ENCODE measurements around the gene DNAJB5. TPM values are rescaled to one million over a fixed set of nuclear protein-coding genes. Genes with fewer than 3 reads are reported as not detected.

Gene DNAJB5
- total and polyA plus RNA-seq, 2 experiments from 2014 or later, result 20.3 to 37.4 TPM

DNA sequence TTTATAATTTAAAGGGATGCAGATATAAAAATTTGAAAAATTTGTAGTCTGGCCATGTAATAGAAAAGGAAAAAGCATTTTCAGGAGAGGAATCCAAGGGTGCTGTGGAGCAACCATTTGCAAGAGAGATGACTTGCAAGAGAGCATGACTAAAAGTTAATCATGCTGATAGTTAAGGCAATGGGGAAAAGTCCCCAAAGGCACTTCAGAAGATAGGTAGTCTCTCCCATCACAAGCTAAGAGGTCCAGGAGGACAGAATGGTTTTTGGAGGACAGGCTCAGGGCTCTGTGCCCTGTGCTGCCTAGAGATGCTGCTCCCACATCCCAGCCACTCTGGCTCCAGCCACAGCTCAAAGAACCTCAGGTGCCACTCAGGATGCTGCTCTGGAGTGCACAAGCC lies 38.8 kb downstream of the DNAJB5 start:
- H3K9me2 ChIP-seq (ENCODE audit: insufficient read depth), result no peaks in the 10 kb centered on the region
- peak overlapping the region; percentile 2; the same call in 1 of the 2 replicates for H3K4me3 ChIP-seq
- peaks cover 62% of the 10 kb centered on the region for H3K36me3 Mint-ChIP-seq (ENCODE audit: low read depth)
- no peaks in the 10 kb centered on the region for H3K79me2 ChIP-seq (replicated peaks; ENCODE audit: insufficient read depth)
- no peaks in the 10 kb centered on the region for H3F3A ChIP-seq (replicated peaks; ENCODE audit: low read depth)
- H3K4me2 ChIP-seq, result no peak overlapping the region
- H3K36me3 ChIP-seq (ENCODE audit: insufficient read depth), result no peaks in the 10 kb centered on the region
- peaks cover 7% of the 10 kb centered on the region for H3K27me3 Mint-ChIP-seq (ENCODE audit: insufficient read depth, low read depth, poor library complexity)
- no peak overlapping the region for H3K4me3 Mint-ChIP-seq
- H3K27ac ChIP-seq (ENCODE audit: low read depth), result peak overlapping the region; percentile 85
- H3K27me3 ChIP-seq (ENCODE audit: insufficient read depth), result no peaks in the 10 kb centered on the region
- DNase-seq (ENCODE audit: low spot score) (no peak), ATAC-seq (no peak)
- H4K20me1 ChIP-seq (replicated peaks; ENCODE audit: insufficient read depth), result no peaks in the 10 kb centered on the region
- H3K4me1 Mint-ChIP-seq, result peaks cover 24% of the 10 kb centered on the region
- H3K27ac Mint-ChIP-seq, result peak overlapping the region; percentile 49
- no peak for TF ChIP-seq NANOG (IDR thresholded peaks at IDR 0.05; ENCODE audit: borderline replicate concordance)
- TF ChIP-seq, protein P1, sequence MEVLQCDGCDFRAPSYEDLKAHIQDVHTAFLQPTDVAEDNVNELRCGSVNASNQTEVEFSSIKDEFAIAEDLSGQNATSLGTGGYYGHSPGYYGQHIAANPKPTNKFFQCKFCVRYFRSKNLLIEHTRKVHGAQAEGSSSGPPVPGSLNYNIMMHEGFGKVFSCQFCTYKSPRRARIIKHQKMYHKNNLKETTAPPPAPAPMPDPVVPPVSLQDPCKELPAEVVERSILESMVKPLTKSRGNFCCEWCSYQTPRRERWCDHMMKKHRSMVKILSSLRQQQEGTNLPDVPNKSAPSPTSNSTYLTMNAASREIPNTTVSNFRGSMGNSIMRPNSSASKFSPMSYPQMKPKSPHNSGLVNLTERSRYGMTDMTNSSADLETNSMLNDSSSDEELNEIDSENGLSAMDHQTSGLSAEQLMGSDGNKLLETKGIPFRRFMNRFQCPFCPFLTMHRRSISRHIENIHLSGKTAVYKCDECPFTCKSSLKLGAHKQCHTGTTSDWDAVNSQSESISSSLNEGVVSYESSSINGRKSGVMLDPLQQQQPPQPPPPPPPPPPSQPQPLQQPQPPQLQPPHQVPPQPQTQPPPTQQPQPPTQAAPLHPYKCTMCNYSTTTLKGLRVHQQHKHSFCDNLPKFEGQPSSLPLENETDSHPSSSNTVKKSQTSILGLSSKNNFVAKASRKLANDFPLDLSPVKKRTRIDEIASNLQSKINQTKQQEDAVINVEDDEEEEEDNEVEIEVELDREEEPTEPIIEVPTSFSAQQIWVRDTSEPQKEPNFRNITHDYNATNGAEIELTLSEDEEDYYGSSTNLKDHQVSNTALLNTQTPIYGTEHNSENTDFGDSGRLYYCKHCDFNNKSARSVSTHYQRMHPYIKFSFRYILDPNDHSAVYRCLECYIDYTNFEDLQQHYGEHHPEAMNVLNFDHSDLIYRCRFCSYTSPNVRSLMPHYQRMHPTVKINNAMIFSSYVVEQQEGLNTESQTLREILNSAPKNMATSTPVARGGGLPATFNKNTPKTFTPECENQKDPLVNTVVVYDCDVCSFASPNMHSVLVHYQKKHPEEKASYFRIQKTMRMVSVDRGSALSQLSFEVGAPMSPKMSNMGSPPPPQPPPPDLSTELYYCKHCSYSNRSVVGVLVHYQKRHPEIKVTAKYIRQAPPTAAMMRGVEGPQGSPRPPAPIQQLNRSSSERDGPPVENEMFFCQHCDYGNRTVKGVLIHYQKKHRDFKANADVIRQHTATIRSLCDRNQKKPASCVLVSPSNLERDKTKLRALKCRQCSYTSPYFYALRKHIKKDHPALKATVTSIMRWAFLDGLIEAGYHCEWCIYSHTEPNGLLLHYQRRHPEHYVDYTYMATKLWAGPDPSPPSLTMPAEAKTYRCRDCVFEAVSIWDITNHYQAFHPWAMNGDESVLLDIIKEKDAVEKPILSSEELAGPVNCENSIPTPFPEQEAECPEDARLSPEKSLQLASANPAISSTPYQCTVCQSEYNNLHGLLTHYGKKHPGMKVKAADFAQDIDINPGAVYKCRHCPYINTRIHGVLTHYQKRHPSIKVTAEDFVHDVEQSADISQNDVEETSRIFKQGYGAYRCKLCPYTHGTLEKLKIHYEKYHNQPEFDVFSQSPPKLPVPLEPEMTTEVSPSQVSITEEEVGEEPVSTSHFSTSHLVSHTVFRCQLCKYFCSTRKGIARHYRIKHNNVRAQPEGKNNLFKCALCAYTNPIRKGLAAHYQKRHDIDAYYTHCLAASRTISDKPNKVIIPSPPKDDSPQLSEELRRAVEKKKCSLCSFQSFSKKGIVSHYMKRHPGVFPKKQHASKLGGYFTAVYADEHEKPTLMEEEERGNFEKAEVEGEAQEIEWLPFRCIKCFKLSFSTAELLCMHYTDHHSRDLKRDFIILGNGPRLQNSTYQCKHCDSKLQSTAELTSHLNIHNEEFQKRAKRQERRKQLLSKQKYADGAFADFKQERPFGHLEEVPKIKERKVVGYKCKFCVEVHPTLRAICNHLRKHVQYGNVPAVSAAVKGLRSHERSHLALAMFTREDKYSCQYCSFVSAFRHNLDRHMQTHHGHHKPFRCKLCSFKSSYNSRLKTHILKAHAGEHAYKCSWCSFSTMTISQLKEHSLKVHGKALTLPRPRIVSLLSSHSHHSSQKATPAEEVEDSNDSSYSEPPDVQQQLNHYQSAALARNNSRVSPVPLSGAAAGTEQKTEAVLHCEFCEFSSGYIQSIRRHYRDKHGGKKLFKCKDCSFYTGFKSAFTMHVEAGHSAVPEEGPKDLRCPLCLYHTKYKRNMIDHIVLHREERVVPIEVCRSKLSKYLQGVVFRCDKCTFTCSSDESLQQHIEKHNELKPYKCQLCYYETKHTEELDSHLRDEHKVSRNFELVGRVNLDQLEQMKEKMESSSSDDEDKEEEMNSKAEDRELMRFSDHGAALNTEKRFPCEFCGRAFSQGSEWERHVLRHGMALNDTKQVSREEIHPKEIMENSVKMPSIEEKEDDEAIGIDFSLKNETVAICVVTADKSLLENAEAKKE (CRISPR knock-in tag; IDR thresholded peaks at IDR 0.05), result no peak
- no peak for TF ChIP-seq JUNB (IDR thresholded peaks at IDR 0.05; ENCODE audit: unreplicated experiment)
- no peak for TF ChIP-seq POLR2AphosphoS5 (IDR thresholded peaks at IDR 0.05; ENCODE audit: low read depth)
- TF ChIP-seq EZH2phosphoT487 (IDR thresholded peaks at IDR 0.05; ENCODE audit: unreplicated experiment), result no peak
- TF ChIP-seq, protein P2, sequence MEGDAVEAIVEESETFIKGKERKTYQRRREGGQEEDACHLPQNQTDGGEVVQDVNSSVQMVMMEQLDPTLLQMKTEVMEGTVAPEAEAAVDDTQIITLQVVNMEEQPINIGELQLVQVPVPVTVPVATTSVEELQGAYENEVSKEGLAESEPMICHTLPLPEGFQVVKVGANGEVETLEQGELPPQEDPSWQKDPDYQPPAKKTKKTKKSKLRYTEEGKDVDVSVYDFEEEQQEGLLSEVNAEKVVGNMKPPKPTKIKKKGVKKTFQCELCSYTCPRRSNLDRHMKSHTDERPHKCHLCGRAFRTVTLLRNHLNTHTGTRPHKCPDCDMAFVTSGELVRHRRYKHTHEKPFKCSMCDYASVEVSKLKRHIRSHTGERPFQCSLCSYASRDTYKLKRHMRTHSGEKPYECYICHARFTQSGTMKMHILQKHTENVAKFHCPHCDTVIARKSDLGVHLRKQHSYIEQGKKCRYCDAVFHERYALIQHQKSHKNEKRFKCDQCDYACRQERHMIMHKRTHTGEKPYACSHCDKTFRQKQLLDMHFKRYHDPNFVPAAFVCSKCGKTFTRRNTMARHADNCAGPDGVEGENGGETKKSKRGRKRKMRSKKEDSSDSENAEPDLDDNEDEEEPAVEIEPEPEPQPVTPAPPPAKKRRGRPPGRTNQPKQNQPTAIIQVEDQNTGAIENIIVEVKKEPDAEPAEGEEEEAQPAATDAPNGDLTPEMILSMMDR (conservative IDR thresholded peaks at IDR 0.05; ENCODE audit: low read depth in 2 of 2), result no peak
- TF ChIP-seq STAT1 (IDR thresholded peaks at IDR 0.05; ENCODE audit: unreplicated experiment), result no peak
- TF ChIP-seq, protein P3, sequence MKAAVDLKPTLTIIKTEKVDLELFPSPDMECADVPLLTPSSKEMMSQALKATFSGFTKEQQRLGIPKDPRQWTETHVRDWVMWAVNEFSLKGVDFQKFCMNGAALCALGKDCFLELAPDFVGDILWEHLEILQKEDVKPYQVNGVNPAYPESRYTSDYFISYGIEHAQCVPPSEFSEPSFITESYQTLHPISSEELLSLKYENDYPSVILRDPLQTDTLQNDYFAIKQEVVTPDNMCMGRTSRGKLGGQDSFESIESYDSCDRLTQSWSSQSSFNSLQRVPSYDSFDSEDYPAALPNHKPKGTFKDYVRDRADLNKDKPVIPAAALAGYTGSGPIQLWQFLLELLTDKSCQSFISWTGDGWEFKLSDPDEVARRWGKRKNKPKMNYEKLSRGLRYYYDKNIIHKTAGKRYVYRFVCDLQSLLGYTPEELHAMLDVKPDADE (IDR thresholded peaks at IDR 0.05), result no peak
- H3K4me1 ChIP-seq (ENCODE audit: insufficient read depth), result peaks cover 24% of the 10 kb centered on the region
- no peak overlapping the region for H2AFZ ChIP-seq
- peaks cover 51% of the 10 kb centered on the region for H3K9me3 Mint-ChIP-seq
